K562 (cell line): ENCODE measurements around the gene AP1B1. TPM values are rescaled to one million over a fixed set of nuclear protein-coding genes. Genes with fewer than 3 reads are reported as not detected.

ENCODE experiments used
- ATAC-seq: fragments of 200-7000 bp; cut with Tn5 transposase; 3 replicates; pipeline ENCODE4 v1.9.1; 2020; ENCODE audit warnings: moderate library complexity
- BruUV-seq: library from RNA; stranded (reverse); fragments of 400-500 nt; replicated peaks from 2 replicates; lab custom pipeline; 2021; lab: Mats Ljungman, UMichigan
- CTCF ChIA-PET: fragments of 300-600 bp; formaldehyde crosslinking; extraction: SDS; loops from one replicate; lab custom pipeline; 2021; ENCODE audit warnings: low intra/inter-chr PET ratio; lab: Yijun Ruan, JAX
- POLR2A ChIA-PET: fragments of 300-600, 350-650 bp; sonication (Branson Sonifier 250); formaldehyde crosslinking; extraction: SDS; loops from one replicate; lab custom pipeline; 2021; ENCODE audit warnings: antibody characterized with exemption, inconsistent platforms; lab: Yijun Ruan, JAX
- DNase-seq, 4 experiments: peaks; one replicate each; pipeline versions ENCODE4 v3.0.0 to v3.0.0-alpha.2; 2011 to 2018; ENCODE audit warnings: low spot score in 3 of 4, mixed read lengths in 3 of 4; ENCODE audit errors: extremely low read depth in 1 of 4
- FAIRE-seq: peaks from 2 replicates; lab custom pipeline; 2011; peaks lifted over from hg19 to GRCh38; lab: Jason Lieb, UNC
- H2AFZ ChIP-seq: 2 replicates; pipeline ENCODE4 v1.6.0; 2011; ENCODE audit warnings: low read depth, low read length, control low read depth, inconsistent platforms
- H3K27ac ChIP-seq: fragments of 200-600 bp; 3 replicates; pipeline ENCODE4 v1.8.0; 2011; ENCODE audit warnings: low read depth, mild to moderate bottlenecking, control low read depth, inconsistent platforms, low read length, moderate library complexity, mixed read lengths; ENCODE audit errors: extremely low read depth
- H3K27me3 ChIP-seq, 2 experiments: fragments of 300-600 bp in 1 of 2; 2 replicates in 1 of 2; 3 replicates in 1 of 2; pipeline versions ENCODE4 v1.6.0 to v1.8.0; 2011; ENCODE audit warnings: inconsistent platforms in 2 of 2, low read length in 2 of 2, mild to moderate bottlenecking in 1 of 2, mixed read lengths in 1 of 2, moderate library complexity in 1 of 2; ENCODE audit not compliant: control insufficient read depth in 2 of 2, insufficient read depth in 2 of 2
- H3K36me3 ChIP-seq: fragments of 300-600 bp; 3 replicates; pipeline ENCODE4 v1.8.0; 2011; ENCODE audit warnings: mild to moderate bottlenecking, low read length, inconsistent platforms; ENCODE audit not compliant: control insufficient read depth, insufficient read depth
- H3K4me1 ChIP-seq, 2 experiments: fragments of 200-600 bp in 1 of 2; replicated peaks in 1 of 2; 2 replicates in 1 of 2; 3 replicates in 1 of 2; pipeline versions ENCODE4 v1.5.1 to v1.8.0; 2011; ENCODE audit warnings: inconsistent platforms in 2 of 2, low read length in 2 of 2, mild to moderate bottlenecking in 1 of 2, mixed read lengths in 1 of 2, moderate library complexity in 1 of 2; ENCODE audit not compliant: control insufficient read depth in 2 of 2, insufficient read depth in 2 of 2
- H3K4me2 ChIP-seq: 2 replicates; pipeline ENCODE4 v1.6.1; 2011; ENCODE audit warnings: low read length, control low read depth, inconsistent platforms, mixed read lengths; ENCODE audit not compliant: insufficient read depth
- H3K4me3 ChIP-seq: fragments of 200-600 bp; sonication (generic), shearing (Covaris generic); 2 replicates; pipeline ENCODE4 v1.5.1; 2016; ENCODE audit warnings: control low read depth, inconsistent platforms
- H3K79me2 ChIP-seq: fragments of 200-600 bp; 3 replicates; pipeline ENCODE4 v1.8.0; 2011; ENCODE audit warnings: low read length, inconsistent platforms; ENCODE audit not compliant: control insufficient read depth, insufficient read depth
- H3K9ac ChIP-seq, 2 experiments: 2 replicates each; pipeline versions ENCODE4 v1.6.0 to v1.6.1; 2011; ENCODE audit warnings: low read depth in 2 of 2, low read length in 2 of 2, control low read depth in 1 of 2, inconsistent platforms in 1 of 2, mild to moderate bottlenecking in 1 of 2, mixed read lengths in 1 of 2; ENCODE audit not compliant: insufficient read depth in 1 of 2
- H3K9me1 ChIP-seq: one replicate; pipeline ENCODE4 v1.6.0; 2011; ENCODE audit warnings: inconsistent platforms, mild to moderate bottlenecking, low read length, moderate library complexity; ENCODE audit not compliant: control insufficient read depth, insufficient read depth
- H3K9me3 ChIP-seq: replicated peaks from 2 replicates; pipeline ENCODE4 v1.5.1; 2011; ENCODE audit warnings: low read depth, low read length, inconsistent platforms; ENCODE audit not compliant: control insufficient read depth, insufficient read depth
- H4K20me1 ChIP-seq: replicated peaks from 2 replicates; pipeline ENCODE4 v1.6.1; 2011; ENCODE audit warnings: low read length, inconsistent platforms, mixed read lengths; ENCODE audit not compliant: control insufficient read depth, insufficient read depth
- EGR1 ChIP-seq: fragments of 450-650 bp; conservative IDR thresholded peaks from 2 replicates; pipeline ENCODE4 v1.6.1; 2017; ENCODE audit warnings: mild to moderate bottlenecking
- HNRNPLL ChIP-seq: fragments of 200-400 bp; formaldehyde crosslinking; IDR thresholded peaks from 2 replicates; pipeline ENCODE4 v1.6.1; 2017; ENCODE audit warnings: low read length, low read depth, mild to moderate bottlenecking; ENCODE audit not compliant: poor library complexity, severe bottlenecking
- POLR2A ChIP-seq: fragments of 450-650 bp; conservative IDR thresholded peaks from 2 replicates; pipeline ENCODE4 v1.6.1; 2016
- POLR2AphosphoS2 ChIP-seq: IDR thresholded peaks from 2 replicates; pipeline ENCODE4 v1.6.1; 2012; ENCODE audit warnings: low read length, improper control_type of control experiment
- POLR2AphosphoS5 ChIP-seq: IDR thresholded peaks from 2 replicates; pipeline ENCODE4 v1.6.1; 2011; ENCODE audit warnings: mild to moderate bottlenecking, low read depth, low read length, moderate library complexity; ENCODE audit not compliant: control insufficient read depth, insufficient read depth
- POLR2B ChIP-seq: fragments of 450-650 bp; IDR thresholded peaks from 2 replicates; pipeline ENCODE4 v1.6.1; 2018; ENCODE audit warnings: low read depth; ENCODE audit not compliant: partially characterized antibody
- POLR2G ChIP-seq: fragments of 200-400 bp; formaldehyde crosslinking; IDR thresholded peaks from 2 replicates; pipeline ENCODE4 v1.6.1; 2017; ENCODE audit warnings: low read depth, mild to moderate bottlenecking, antibody characterized with exemption, low read length, moderate library complexity
- PPARD ChIP-seq: fragments of 250-450 bp; sonication (Bioruptor Pico); IDR thresholded peaks from 2 replicates; pipeline ENCODE4 v1.8.0; 2022; ENCODE audit warnings: inconsistent platforms, mild to moderate bottlenecking, moderate library complexity
- SMARCC2 ChIP-seq: fragments of 450-650 bp; IDR thresholded peaks from 2 replicates; pipeline ENCODE4 v1.6.1; 2017; ENCODE audit warnings: antibody characterized with exemption, moderate library complexity, mild to moderate bottlenecking, low read depth
- SUPT5H ChIP-seq: fragments of 450-650 bp; IDR thresholded peaks from 2 replicates; pipeline ENCODE4 v1.6.1; 2016
- ZNF133 ChIP-seq: fragments of 250-450 bp; sonication (Bioruptor Pico); IDR thresholded peaks from 2 replicates; pipeline ENCODE4 v1.4.0; 2020; ENCODE audit warnings: mild to moderate bottlenecking
- ZNF436 ChIP-seq: fragments of 250-450, 450-650 bp; sonication (Bioruptor Pico); formaldehyde crosslinking; IDR thresholded peaks from 2 replicates; pipeline ENCODE4 v1.7.0; 2020; ENCODE audit warnings: mild to moderate bottlenecking
- ZNF584 ChIP-seq: fragments of 200-800 bp; sonication (Bioruptor generic); IDR thresholded peaks from 2 replicates; pipeline ENCODE4 v1.6.1; 2016; ENCODE audit warnings: low read depth, mild to moderate bottlenecking, missing genetic modification characterization, missing compliant biosample characterization
- WGBS: fragments of 100-300 bp; shearing (Covaris generic); methylation state at CpG from one replicate; pipeline ENCODE4 v1.1.6; 2016; ENCODE audit warnings: low coverage, mixed read lengths; ENCODE audit not compliant: insufficient coverage; ENCODE audit errors: missing lambda C conversion rate; 5-methylcytosine and 5-hydroxymethylcytosine counted together
- in situ Hi-C: fragments of 300-500 bp; cut with MboI; formaldehyde crosslinking; loops from 4 replicates; pipeline ENCODE4 v1.15.0; 2018; ENCODE audit warnings: inconsistent platforms, mixed read lengths
- intact Hi-C: fragments of 100-400 bp; cut with micrococcal nuclease; formaldehyde crosslinking; loops from 2 replicates; pipeline ENCODE4 v1.14.2; 2022
- polyA plus RNA-seq, 8 experiments: library from polyadenylated mRNA; depleted of rRNA in 4 of 8; stranded (reverse) in 5 of 8; unstranded in 3 of 8; fragments of >200 nt; fragmentation: Nextera tagmentation in 2 of 8; fragmentation: Illumina TruSeq in 1 of 8; extraction: Ambion mirVana in 2 of 8; extraction: Trizol in 1 of 8; gene quantifications; 2 replicates each; pipeline versions ENCODE4 v1.2.1 to v1.2.3, GENCODE V29; 2011 to 2014; ENCODE audit warnings: inconsistent platforms in 1 of 8, missing spikeins in 1 of 8
- total RNA-seq, 7 experiments: library from RNA; depleted of rRNA in 6 of 7; stranded (reverse); fragments of >200 nt in 6 of 7; fragmentation: Illumina TruSeq in 2 of 7; extraction: Trizol in 2 of 7; gene quantifications; 2 replicates each; pipeline versions ENCODE4 v1.2.1 to v1.2.3, GENCODE V29; 2011 to 2021; ENCODE audit warnings: low replicate concordance in 1 of 7
- TF ChIP-seq, protein P1 (sequence below): fragments of 250-450 bp; sonication (Bioruptor Pico); IDR thresholded peaks from 2 replicates; pipeline ENCODE4 v1.8.0; 2021; ENCODE audit warnings: moderate library complexity, mild to moderate bottlenecking, inconsistent platforms

The AP1B1 gene
- total and polyA plus RNA-seq, 9 of the 15 experiments (the other 6 are each of a cell fraction or from before 2014, with no cell fraction given) = 1.2 to 60.9 (median 30.1) TPM

DNA sequence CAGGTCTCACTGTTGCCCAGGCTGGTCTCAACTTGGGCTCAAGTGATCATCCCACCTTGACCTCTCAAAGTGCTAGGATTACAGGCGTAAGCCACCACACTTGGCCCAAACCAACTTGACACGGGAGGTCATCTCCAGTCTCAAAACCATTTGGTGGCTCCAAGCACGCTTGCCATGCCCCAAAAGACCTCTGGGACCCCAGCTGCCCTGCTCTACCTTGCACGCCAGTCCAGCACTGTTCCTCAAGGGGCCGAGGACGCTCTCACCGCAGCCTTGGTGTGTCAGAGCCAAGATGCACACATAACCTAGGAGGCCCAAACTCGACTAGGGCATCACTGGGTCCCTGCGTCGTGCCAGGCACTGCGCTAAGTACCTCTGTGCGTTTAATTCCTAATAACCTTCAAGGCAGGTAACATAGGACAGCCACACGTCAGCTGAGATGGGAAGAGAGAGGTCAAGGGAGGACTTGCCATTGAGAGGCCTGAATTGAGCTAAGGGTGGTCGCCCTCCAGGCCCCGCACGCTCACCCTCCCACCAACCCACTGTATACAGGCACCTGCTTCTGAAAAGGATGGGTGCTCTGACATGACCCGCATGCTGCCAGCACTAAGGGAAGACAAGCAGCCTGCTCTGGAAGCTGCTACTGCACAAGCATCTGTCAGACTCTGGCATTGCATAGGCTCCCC, 86.5 kb downstream of the AP1B1 start:
- H3K9me3 ChIP-seq = no peaks in the 10 kb centered on the region
- WGBS = 84% methylated on average over 16 of the region's 17 CpGs

DNA sequence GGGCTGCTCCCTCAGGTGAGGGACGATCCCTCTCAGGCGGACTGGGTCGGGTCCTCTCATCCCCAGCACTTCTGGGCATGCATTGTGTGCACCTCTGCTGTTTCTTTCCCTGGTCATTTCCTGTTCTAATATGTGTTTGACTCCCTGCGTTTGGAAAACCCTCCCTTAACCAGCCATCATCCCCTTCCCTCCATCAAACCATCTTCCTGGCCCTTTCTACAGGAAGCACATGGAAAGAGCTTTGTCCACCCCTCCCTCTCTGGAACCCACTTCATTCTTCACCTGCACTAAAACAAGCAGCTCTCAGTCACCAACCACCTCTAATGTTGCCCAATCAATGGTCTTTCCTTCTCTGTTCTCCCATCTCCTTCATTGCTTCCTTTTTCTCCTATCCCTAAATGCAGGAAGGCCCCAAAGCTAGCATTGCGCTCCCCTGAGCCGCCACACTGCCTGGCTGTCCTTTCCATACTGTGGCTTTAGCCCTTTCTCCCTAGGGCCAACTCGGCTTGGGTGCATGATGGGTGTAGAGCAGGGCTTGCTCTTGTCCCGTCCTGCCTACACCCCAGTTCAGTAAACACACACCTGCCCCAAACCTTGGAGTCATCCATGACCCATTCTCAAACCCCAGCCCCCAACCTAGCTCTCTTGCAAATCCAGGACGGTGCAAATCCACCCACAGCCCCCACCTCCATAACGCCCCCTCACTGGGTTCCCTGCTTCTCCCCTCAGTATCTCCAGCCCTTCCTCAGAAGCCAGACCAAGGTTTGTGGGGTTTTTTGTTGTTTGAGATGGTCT, 87.4 kb downstream of the AP1B1 start:
- 50% methylated on average over 8 of the region's 10 CpGs for WGBS
- no peak for DNase-seq
- Histone ChIP-seq H3K27ac (no peak overlapping the region), H3K4me2 (no peak overlapping the region), H3K9ac (no peak overlapping the region), H3K4me1 (peaks cover 7 to 42% of the 10 kb centered on the region in 2 experiments), H3K4me3 (no peak overlapping the region), H3K27me3 (no peaks in the 10 kb centered on the region), H3K36me3 (peaks cover 45% of the 10 kb centered on the region), H3K9me1 (no peaks in the 10 kb centered on the region), H2AFZ (no peak overlapping the region), H3K9me3 (no peaks in the 10 kb centered on the region), H4K20me1 (no peaks in the 10 kb centered on the region; the same call in 1 of the 2 replicates), H3K79me2 (no peaks in the 10 kb centered on the region)
- intact Hi-C loops (no loop called here), in situ Hi-C loops (no loop called here)
- no peak for FAIRE-seq
- ATAC-seq = peak; percentile 10
- ChIA-PET POLR2A (interaction anchor here (0.7 to 1.2 kb wide), 3 partner anchors 24 to 211 kb away, joined by 4 to 6 read pairs (median 4); partner anchors contain the start of gene EWSR1), CTCF (no interaction called here)
- no TSS peak for BruUV-seq
- TF ChIP-seq POLR2A = peak; percentile 77
- TF ChIP-seq SUPT5H = peak; percentile 78
- TF ChIP-seq SMARCC2 = no peak
- no peak for TF ChIP-seq ZNF133 (CRISPR knock-in tag)
- TF ChIP-seq PPARD = no peak
- 0 out of 2 replicates have a peak, but pooled peaks have one; percentile 4 for TF ChIP-seq POLR2G
- TF ChIP-seq, protein P1, sequence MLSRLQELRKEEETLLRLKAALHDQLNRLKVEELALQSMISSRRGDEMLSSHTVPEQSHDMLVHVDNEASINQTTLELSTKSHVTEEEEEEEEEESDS (CRISPR knock-in tag) = no peak
- peak; percentile 60 for TF ChIP-seq POLR2B
- no peak for TF ChIP-seq HNRNPLL
- TF ChIP-seq POLR2AphosphoS2 = peak; percentile 68
- peak; percentile 60 for TF ChIP-seq EGR1
- TF ChIP-seq POLR2AphosphoS5 = peak; percentile 27; the same call in 1 of the 2 replicates
- no peak for TF ChIP-seq ZNF584 (CRISPR knock-in tag)

More for the DNA sequence above, 86.5 kb downstream of the AP1B1 start:
- ChIA-PET POLR2A (interaction anchor here (0.6 to 1.2 kb wide), 3 partner anchors 16 to 33 kb away, joined by 3 to 6 read pairs (median 4); partner anchors contain the start of gene EWSR1), CTCF (no interaction called here)
- no peak overlapping the region for H3K27ac ChIP-seq
- no peak for DNase-seq
- intact Hi-C loops = no loop called here
- H2AFZ ChIP-seq = no peak overlapping the region
- H4K20me1 ChIP-seq = no peaks in the 10 kb centered on the region; the same call in 1 of the 2 replicates
- no peaks in the 10 kb centered on the region for H3K79me2 ChIP-seq
- TF ChIP-seq ZNF436 (CRISPR knock-in tag) = no peak
- peak; percentile 51 for TF ChIP-seq POLR2G
- no peaks in the 10 kb centered on the region for H3K27me3 ChIP-seq
- no TSS peak for BruUV-seq
- in situ Hi-C loops = no loop called here
- H3K4me1 ChIP-seq = peaks cover 7 to 50% of the 10 kb centered on the region in 2 experiments
- FAIRE-seq = no peak
- H3K4me3 ChIP-seq = no peak overlapping the region
- no peak for ATAC-seq
- no peak overlapping the region for H3K4me2 ChIP-seq
- no peaks in the 10 kb centered on the region for H3K9me1 ChIP-seq
- H3K36me3 ChIP-seq = peaks cover 36% of the 10 kb centered on the region
- H3K9ac ChIP-seq = no peak overlapping the region
